Stomach (tissue), 9 donors: ENCODE results near the gene SENP1. TPM values are rescaled to one million over a fixed set of nuclear protein-coding genes. Genes with fewer than 3 reads are reported as not detected.

Source experiments
- DNase-seq, 2 donors: peaks; one replicate each; pipeline versions ENCODE4 v3.0.0 to v3.0.0-alpha.2; 2013 to 2019
- H3K27ac ChIP-seq, 5 donors: fragments of 200-600 bp in 4 of 5; sonication (generic) in 4 of 5; one replicate each; pipeline ENCODE4 v1.5.1; 2013 to 2019; ENCODE audit warnings: mild to moderate bottlenecking in 1 of 5, moderate library complexity in 1 of 5
- H3K27me3 ChIP-seq, 3 donors: fragments of 200-600 bp; sonication (generic); one replicate each; pipeline ENCODE4 v1.5.1; 2017 to 2019; ENCODE audit warnings: mixed run types in 1 of 3
- H3K36me3 ChIP-seq, 4 donors: fragments of 200-600 bp; sonication (generic); 1 replicate in 3 of 4; 2 replicates in 1 of 4; pipeline ENCODE4 v1.5.1; 2016 to 2019
- H3K4me1 ChIP-seq, 4 donors: fragments of 200-600 bp; sonication (generic); one replicate each; pipeline ENCODE4 v1.5.1; 2016 to 2019
- H3K4me3 ChIP-seq, 4 donors: fragments of 200-600 bp; sonication (generic) in 3 of 4; one replicate each; pipeline ENCODE4 v1.5.1; 2016 to 2019; ENCODE audit warnings: mild to moderate bottlenecking in 1 of 4
- H3K9me3 ChIP-seq, 4 donors: fragments of 200-600 bp; sonication (generic); one replicate each; pipeline ENCODE4 v1.5.1; 2016 to 2019
- CTCF ChIP-seq, 7 experiments: fragments of 450-650 bp in 4 of 7; fragments of 200-600 bp in 3 of 7; sonication (generic) in 3 of 7; IDR thresholded peaks; one replicate each; pipeline ENCODE4 v1.5.1; 2016 to 2019; ENCODE audit warnings: antibody characterized with exemption in 7 of 7, control low read depth in 2 of 7, mild to moderate bottlenecking in 1 of 7
- EP300 ChIP-seq: sonication (generic); formaldehyde crosslinking; IDR thresholded peaks from one replicate; pipeline ENCODE4 v1.6.1; 2017; ENCODE audit warnings: antibody characterized with exemption
- POLR2A ChIP-seq, 4 donors: fragments of 450-650 bp; IDR thresholded peaks; one replicate each; pipeline ENCODE4 v1.6.1; 2016; ENCODE audit warnings: antibody characterized with exemption in 4 of 4, control low read depth in 2 of 4, mild to moderate bottlenecking in 1 of 4, moderate library complexity in 1 of 4
- POLR2AphosphoS5 ChIP-seq, 3 donors: sonication (generic); formaldehyde crosslinking; IDR thresholded peaks; one replicate each; pipeline ENCODE4 v1.6.1; 2016; ENCODE audit warnings: antibody characterized with exemption in 3 of 3
- WGBS, 5 donors: extraction: QIAGEN DNeasy Blood & Tissue Kit in 3 of 5; methylation state at CpG; one replicate each; pipeline versions ENCODE4 v1.1.5 to v1.1.7; 2013 to 2018; 5-methylcytosine and 5-hydroxymethylcytosine counted together
- intact Hi-C: fragments of 100-400 bp; cut with DNase I; formaldehyde crosslinking; loops from one replicate; pipeline ENCODE4 v1.15.1; 2023; ENCODE audit warnings: low total_unique reads
- polyA plus RNA-seq, 3 donors: library from polyadenylated mRNA; stranded (reverse); fragments of 200-250 nt; gene quantifications; one replicate each; pipeline ENCODE4 v1.2.3, GENCODE V29; 2013
- total RNA-seq, 5 donors: library from RNA; depleted of rRNA; stranded (reverse); fragments of >200 nt; gene quantifications; one replicate each; pipeline versions ENCODE4 v1.1.0 to v1.2.3, GENCODE V29; 2014 to 2016
- donor health status: healthy with polysubstance abuse.
- donor health status: Bipolar disorder and iron deficiency.
- donor health status: healthy.

Gene SENP1
- total and polyA plus RNA-seq, 8 donors: 2.9 to 27.5 (median 10.6) TPM

- no peak overlapping the region for H3K4me3 ChIP-seq
- DNase-seq: no peak
- TF ChIP-seq CTCF (IDR thresholded peaks at IDR 0.05) (no peak), EP300 (no peak), POLR2AphosphoS5 (IDR thresholded peaks at IDR 0.05) (no peak), POLR2A (IDR thresholded peaks at IDR 0.05) (no peak)
- no peak overlapping the region for H3K27ac ChIP-seq
- intact Hi-C loops: no loop called here
- H3K27me3 ChIP-seq: no peaks in the 10 kb centered on the region
- no peaks in the 10 kb centered on the region for H3K9me3 ChIP-seq
- 93 to 97% (median 96%) methylated on average over 6 of the region's 6 CpGs for WGBS, 5 donors
- no peaks in the 10 kb centered on the region for H3K4me1 ChIP-seq
- H3K36me3 ChIP-seq: peaks cover 37 to 100% (median 99%) of the 10 kb centered on the region in 4 donors
Measured at GRCh38 chr12:48063530-48063929, 42.3 kb downstream of the SENP1 start.

GRCh38 chr12:48061938-48062719 is 43.8 kb downstream of the SENP1 start:
- H3K9me3 ChIP-seq: no peaks in the 10 kb centered on the region
- 63 to 89% (median 77%) methylated on average over 1 of the region's 1 CpG for WGBS, 5 donors
- intact Hi-C loops: no loop called here
- no peak overlapping the region for H3K27ac ChIP-seq
- TF ChIP-seq POLR2AphosphoS5 (IDR thresholded peaks at IDR 0.05) (no peak), CTCF (IDR thresholded peaks at IDR 0.05) (no peak), EP300 (no peak), POLR2A (IDR thresholded peaks at IDR 0.05) (no peak)
- H3K36me3 ChIP-seq: peaks cover 28 to 91% (median 88%) of the 10 kb centered on the region in 4 donors
- no peak overlapping the region for H3K4me3 ChIP-seq
- no peaks in the 10 kb centered on the region for H3K4me1 ChIP-seq
- DNase-seq: peak in 1 of 2 donors; percentile 47
- H3K27me3 ChIP-seq: no peaks in the 10 kb centered on the region

- Histone ChIP-seq H3K4me3 (no peak overlapping the region), H3K4me1 (no peaks in the 10 kb centered on the region), H3K36me3 (peaks cover 28 to 74% (median 72%) of the 10 kb centered on the region in 4 donors), H3K9me3 (no peaks in the 10 kb centered on the region), H3K27ac (no peak overlapping the region), H3K27me3 (no peaks in the 10 kb centered on the region)
- intact Hi-C loops: no loop called here
- TF ChIP-seq CTCF (IDR thresholded peaks at IDR 0.05) (no peak), POLR2AphosphoS5 (IDR thresholded peaks at IDR 0.05) (no peak), EP300 (no peak), POLR2A (IDR thresholded peaks at IDR 0.05) (no peak)
- no peak for DNase-seq
- 95 to 100% (median 97%) methylated on average over 2 of the region's 2 CpGs for WGBS, 5 donors
Measured at GRCh38 chr12:48060474-48060873, 45.4 kb downstream of the SENP1 start.

GRCh38 chr12:48058771-48059170 is 47.1 kb downstream of the SENP1 start:
- WGBS, 5 donors: 97 to 99% (median 98%) methylated on average over 5 of the region's 5 CpGs
- DNase-seq: no peak
- H3K36me3 ChIP-seq: peaks cover 13 to 70% (median 61%) of the 10 kb centered on the region in 4 donors
- TF ChIP-seq EP300: no peak
- TF ChIP-seq POLR2A (IDR thresholded peaks at IDR 0.05): no peak
- TF ChIP-seq CTCF (IDR thresholded peaks at IDR 0.05): no peak
- TF ChIP-seq POLR2AphosphoS5 (IDR thresholded peaks at IDR 0.05): no peak
- intact Hi-C loops: no loop called here
- H3K4me3 ChIP-seq: no peak overlapping the region
- H3K27ac ChIP-seq: no peak overlapping the region
- no peaks in the 10 kb centered on the region for H3K4me1 ChIP-seq
- no peaks in the 10 kb centered on the region for H3K9me3 ChIP-seq
- H3K27me3 ChIP-seq: no peaks in the 10 kb centered on the region
